ENCODE measurements around the gene MIPOL1.
"Not testable (repeated sequence)": the region's sequence is repeated elsewhere in the genome, so short reads cannot be mapped to it uniquely, and the experiment has no call there.

Gene MIPOL1

DNA sequence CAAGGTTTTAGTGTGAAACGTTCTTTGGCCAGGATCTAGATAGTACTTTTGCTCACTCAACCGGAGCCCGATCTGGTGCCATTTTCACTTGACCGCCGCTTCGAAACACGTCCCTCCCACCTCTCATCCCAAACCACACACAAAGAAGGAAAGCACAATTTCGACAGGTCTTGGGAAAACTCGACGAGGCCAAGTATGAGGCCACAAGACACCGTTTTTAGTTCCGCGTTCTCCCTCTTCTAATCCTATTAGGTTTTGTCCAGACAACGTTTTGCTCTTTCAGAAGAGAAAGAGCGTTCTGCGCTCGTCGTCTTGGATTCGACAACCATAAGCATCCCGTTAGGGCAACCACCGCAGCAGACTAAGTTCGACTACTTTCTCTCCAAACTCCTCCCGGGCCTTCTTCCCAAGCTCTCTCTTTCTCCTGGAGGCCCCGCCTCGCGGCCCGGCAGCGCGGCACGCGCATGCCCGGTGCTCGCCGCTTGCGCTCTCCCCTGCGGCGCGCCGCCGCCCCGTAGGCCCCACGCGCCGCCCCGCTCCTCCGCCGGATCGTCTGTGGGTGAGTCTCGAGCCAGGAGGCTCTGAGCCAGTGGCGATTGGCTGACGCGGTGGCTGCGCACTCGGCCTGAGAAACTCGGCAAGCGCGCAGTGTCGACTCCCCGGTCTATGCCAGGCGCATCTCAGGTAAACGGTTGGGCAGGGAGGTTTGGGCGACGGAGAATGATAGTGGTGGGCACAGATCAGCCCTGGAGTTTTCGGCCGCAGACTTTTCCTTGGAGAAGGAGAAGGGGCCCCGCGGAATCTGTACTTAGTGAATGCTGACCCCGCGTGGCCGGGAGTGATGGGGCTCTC is at the start of gene MIPOL1:
Gene MIPOL1, plus strand, starts transcription at position 517 of the 852 bp plus-strand sequence. CDS start 49,952 bp downstream, outside the sequence.
- peak; percentile 8 for DNase-seq (ENCODE audit: low spot score)

GRCh38 chr14:37150414-37150813 is 47.3 kb upstream of the MIPOL1 start:
- peak; percentile 8 for DNase-seq (ENCODE audit: low spot score)

GRCh38 chr14:37153005-37153404 is 44.7 kb upstream of the MIPOL1 start:
- DNase-seq (ENCODE audit: low spot score) = no peak

DNA sequence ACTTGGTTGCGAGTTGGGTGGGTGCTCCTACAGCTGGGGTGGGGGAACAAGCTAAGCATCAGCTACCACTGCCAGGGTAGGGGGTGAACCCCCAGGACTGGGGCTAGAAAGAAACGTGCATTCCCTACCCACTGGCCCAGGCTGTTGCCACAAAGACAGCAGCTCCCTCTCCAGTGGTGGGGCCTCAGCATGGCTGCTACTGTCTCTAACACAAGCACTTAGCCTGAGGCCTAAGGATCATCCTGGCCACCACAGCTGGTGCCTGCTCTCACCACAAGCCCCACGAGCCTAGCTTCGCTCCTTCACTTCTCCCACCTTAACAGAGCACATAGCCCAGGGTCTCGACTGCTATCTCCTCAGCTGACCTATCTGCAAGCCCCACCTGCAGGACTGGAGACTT is 44.3 kb upstream of the MIPOL1 start:
- no peak for DNase-seq (ENCODE audit: low spot score)

DNA sequence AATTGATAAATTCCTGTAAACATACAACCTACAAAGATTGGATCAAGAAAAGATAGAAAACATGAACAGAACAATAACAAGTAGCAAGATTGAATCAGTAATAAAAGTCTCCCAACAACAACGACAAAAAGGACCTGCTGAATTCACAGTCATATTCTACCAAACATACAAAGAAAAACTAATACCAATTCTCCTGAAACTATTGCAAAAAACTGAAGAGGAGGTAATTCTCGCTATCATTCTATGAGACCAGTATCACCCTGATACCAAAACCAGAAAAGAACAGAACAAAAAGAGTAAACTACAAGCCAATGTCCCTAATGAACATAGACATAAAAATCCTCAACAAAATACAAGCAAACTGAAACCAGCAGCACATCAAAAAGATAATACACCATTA is 39.8 kb upstream of the MIPOL1 start:
- no peak for DNase-seq (ENCODE audit: low spot score)

DNA sequence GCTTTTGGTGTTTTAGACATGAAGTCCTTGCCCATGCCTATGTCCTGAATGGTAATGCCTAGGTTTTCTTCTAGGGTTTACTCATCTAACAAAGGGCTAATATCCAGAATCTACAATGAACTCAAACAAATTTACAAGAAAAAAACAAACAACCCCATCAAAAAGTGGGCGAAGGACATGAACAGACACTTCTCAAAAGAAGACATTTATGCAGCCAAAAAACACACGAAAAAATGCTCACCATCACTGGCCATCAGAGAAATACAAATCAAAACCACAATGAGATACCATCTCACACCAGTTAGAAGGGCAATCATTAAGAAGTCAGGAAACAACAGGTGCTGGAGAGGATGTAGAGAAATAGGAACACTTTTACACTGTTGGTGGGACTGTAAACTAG is 35.4 kb upstream of the MIPOL1 start:
- not testable (repeated sequence) for DNase-seq (ENCODE audit: low spot score)

GRCh38 chr14:37165794-37166193 is 31.9 kb upstream of the MIPOL1 start:
- DNase-seq (ENCODE audit: low spot score) = no peak

- DNase-seq (ENCODE audit: low spot score) = no peak
Measured at GRCh38 chr14:37167151-37168047, 30.3 kb upstream of the MIPOL1 start.

DNA sequence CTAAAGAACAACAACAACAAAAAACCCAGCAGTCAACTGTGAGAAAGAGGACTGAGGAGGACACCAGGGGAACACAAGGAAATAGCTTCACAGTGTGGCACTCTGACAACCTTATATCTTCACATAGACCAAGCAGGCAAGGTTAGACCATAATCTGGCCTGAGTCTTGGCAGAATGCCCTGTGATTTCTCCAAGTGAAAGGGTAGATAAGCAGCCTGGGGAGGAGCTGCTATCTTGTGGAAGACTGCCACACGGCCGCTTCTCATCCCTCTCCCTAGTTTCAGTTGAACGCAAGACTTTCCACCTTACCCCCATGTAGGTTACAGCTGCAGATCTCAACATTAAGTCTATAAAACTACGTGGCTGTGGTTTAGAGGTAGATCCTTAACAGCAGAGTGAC is 29.0 kb upstream of the MIPOL1 start:
- no peak for DNase-seq (ENCODE audit: low spot score)

- no peak for DNase-seq (ENCODE audit: low spot score)
Measured at GRCh38 chr14:37170237-37170636, 27.5 kb upstream of the MIPOL1 start.

DNA sequence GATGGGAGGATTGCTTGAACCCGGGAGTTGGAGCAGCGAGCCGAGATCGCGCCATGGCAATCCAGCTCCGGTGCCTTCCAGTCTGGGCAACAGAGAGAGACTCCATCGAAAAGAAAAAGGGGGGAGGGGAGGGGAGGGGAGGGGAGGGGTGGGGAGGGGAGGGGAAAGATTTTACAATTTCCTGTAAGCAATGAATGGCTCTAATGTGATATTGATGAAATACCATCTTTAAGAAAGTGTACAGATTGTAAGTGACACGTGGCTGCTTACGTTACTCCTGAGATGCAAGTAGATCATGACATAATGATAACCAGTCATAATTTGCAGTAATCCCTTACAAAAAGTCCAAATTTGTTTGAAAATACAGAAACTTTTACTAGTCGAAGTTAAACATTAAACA is 26.7 kb upstream of the MIPOL1 start:
- DNase-seq (ENCODE audit: low spot score) = no peak

DNA sequence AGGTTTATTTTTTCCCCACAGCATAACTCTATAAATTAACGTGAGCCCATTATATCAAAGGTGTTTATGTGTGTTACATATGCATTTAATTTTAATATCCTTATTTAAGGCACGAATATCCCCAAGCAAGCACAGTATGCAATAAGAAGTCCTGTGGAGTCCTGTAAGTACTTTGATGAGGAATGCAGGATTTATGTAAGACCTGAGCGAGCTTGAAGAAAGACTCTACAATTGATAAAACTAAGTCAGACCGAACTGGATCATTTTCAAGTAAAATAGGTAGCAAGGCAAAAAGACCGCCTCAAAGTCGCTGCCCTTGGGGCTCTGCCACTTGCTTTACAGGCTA is 26.1 kb upstream of the MIPOL1 start:
- DNase-seq (ENCODE audit: low spot score) = no peak

DNA sequence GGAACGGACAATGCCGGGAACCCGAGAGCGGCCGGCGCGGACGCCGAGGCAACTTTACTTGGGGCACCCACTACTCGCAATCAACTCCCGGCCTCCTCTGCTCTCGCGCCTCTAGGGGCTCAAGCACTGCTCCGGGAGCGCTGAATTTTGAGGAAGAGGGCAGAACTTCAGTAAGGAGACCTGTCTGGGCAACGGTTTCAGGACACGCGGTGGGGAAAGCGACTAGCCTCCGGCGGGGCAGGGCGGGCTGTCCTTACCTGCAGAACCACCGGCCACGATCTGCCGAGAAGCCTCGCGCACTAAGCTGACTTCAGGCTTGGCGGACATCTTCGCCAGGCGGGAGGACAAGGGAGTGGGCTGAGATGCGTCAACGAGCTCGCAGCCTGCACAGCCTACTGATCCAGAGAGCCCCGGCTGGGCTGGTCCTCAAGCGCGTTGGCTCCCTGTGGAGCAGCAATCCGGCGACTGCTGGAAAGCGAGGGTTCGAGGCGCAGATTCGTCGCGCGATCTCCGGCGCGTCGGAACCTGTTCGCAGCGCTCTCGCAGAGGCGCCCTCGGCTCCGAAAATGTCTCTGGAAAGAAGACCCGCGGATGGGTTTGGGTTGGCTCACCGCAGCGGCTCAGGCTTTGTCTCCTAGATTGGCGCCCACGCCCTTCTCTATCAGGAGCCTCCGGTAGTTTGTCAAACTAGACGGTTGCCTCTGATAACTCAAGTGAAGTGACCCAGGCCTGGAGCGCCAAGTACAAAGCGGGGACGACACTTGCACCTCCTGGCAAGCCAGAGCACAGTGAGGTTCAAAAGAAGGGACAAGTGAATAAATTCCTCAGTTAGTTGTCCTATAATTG is 25.5 kb upstream of the MIPOL1 start, which contains the start of gene SLC25A21:
Gene SLC25A21, minus strand, starts transcription at position 583 of the 846 bp plus-strand sequence.
- DNase-seq (ENCODE audit: low spot score) = no peak

DNA sequence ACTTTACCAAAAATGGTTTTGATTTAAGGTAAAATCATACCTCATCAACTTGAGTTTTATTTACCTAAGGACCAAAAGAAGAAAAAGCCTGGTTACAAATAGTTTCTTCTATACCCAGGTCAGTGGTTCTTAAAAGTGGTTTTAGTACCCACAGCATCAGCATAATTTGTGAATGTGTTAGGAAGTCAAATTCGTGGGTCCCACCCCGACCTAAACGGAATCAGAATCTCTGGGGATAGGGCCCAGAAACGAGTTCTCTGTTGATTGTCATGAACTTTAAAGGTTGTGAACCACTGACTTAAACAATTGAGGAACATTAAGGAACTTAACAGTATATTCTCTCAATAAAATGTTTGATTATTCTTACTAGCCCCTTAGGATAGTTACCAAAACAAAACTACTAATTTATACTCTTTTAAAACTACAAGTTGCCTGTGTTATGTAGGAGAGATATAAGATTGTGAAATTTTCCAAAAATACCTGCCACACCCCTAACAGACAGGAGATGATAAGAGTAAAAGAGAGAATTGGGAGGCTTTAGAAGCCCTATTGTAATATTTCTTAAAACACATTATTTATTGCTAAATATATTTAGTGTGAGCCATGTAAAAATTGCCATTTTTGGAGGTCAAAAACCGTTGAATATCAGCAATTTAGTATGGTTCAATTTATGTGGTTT is 24.7 kb upstream of the MIPOL1 start:
- no peak for DNase-seq (ENCODE audit: low spot score)

DNA sequence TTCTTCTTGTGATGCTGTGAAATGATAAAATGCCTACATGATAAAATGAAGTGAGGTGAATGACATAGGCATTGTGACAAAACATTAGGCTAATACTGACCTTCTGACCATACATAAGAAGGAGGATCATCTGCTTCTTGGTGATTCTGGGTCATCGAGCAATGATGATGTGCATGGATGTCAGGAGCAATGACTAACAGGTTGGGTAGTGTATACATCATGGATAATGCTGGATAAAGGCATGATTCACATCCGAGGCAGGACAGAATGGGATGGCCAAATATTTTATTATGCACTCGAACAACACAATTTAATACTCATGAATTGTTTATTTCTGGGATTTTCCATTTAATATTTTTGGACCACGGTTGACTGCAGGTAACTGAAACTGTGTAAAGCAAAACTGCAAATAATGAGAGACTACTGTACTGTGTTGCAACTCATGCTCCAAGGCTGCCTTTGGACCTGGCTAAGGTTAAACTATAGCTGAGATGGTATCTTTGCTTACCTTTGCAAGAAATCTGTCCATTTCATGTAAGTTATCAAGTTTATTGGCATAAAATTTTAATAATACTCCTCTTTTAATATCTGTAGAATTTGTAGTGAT is 17.7 kb upstream of the MIPOL1 start:
- DNase-seq (ENCODE audit: low spot score) = no peak

DNA sequence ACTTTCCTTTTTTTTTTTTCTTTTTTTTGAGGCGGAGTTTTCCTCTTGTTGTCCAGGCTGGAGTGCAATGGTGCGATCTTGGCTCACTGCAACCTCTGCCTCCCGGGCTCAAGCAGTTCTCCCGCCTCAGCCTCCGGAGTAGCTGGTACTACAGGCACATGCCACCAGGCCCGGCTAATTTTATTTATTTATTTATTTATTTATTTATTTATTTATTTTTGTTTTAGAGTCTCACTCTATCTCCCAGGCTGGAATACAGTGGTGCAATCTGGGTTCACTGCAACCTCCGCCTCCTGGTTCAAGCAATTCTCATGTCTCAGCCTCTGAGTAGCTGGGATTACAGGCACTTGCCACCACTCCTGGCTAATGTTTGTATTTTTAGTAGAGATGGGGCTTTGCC is 16.9 kb upstream of the MIPOL1 start:
- DNase-seq (ENCODE audit: low spot score) = not testable (repeated sequence)

DNA sequence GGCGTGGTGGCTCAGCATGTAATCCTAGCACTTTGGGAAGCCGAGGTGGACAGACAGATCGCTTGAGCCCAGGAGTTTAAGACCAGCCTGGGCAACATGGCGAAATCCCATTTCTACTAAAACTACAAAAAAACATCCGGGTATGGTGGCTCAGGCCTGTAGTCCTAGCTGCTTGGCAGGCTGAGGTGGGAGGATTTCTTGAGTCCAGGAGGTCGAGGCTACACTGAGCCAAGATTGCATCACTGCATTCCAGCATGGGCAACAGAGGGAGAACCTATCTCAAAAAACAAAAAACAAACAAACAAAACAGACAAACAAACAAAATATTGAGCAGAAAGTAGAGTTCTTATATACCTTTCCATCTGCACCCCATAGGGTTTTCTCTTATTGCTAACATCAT is 16.3 kb upstream of the MIPOL1 start:
- DNase-seq (ENCODE audit: low spot score) = no peak

DNA sequence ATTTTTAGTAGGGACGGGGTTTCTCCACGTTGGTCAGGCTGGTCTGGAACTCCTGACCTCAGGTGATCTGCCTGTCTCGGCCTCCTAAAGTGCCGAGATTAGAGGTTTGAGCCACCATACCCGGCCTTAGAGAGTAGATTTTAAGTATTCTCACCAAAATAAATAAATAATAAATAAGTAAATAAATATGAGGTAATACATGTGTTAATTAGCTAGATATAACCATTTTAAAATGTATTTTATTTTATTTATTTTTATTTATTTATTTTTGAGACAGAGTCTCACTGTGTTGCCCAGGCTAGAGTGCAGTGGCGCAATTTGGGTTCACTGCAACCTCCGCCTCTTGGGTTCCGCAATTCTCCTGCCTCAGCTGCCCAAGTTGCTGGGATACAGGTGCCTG is 13.2 kb upstream of the MIPOL1 start:
- DNase-seq (ENCODE audit: low spot score) = not testable (repeated sequence)

- DNase-seq (ENCODE audit: low spot score) = no peak
Measured at GRCh38 chr14:37185670-37186069, 12.1 kb upstream of the MIPOL1 start.

DNA sequence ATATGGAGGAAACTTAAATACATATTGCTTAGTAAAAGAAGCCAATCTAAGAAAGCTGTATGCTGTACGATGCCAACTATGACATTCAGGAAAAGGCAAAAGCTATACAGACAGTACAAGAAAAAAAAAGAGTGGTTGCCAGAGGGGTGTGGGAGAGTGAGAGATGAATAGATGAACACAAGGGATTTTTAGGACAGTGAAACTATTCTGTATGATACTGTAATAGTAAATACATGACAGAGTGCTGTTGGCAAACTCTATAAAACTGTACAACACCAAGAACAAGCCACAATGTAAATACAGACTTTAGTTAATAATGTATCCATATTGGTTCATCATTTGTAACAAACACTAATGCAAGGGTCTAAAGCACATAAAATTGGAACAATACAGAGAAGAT is 10.9 kb upstream of the MIPOL1 start:
- no peak for DNase-seq (ENCODE audit: low spot score)

GRCh38 chr14:37187294-37187693 is 10.4 kb upstream of the MIPOL1 start:
- DNase-seq (ENCODE audit: low spot score) = no peak
